Endodermal cell (in vitro differentiated cells): ENCODE data around the gene CASP6. TPM values are rescaled to one million over a fixed set of nuclear protein-coding genes. Genes with fewer than 3 reads are reported as not detected.
A peak's percentile ranks its signal among the peaks of the same experiment; 100 is the strongest.

Source experiments
- DNase-seq: peaks from one replicate; pipeline ENCODE4 v3.0.0-alpha.2; 2017
- H3K27ac ChIP-seq: 2 replicates; pipeline ENCODE4 v1.5.1; 2013; ENCODE audit warnings: mild to moderate bottlenecking, low read depth, low read length, moderate library complexity
- H3K27me3 ChIP-seq: 2 replicates; pipeline ENCODE4 v1.6.1; 2013; ENCODE audit warnings: mild to moderate bottlenecking, low read length, moderate library complexity; ENCODE audit not compliant: insufficient read depth, control insufficient read depth, poor library complexity, severe bottlenecking
- H3K36me3 ChIP-seq: 2 replicates; pipeline ENCODE4 v1.7.0; 2013; ENCODE audit warnings: mild to moderate bottlenecking, low read length, moderate library complexity; ENCODE audit not compliant: control insufficient read depth, insufficient read depth
- H3K4me1 ChIP-seq: one replicate; pipeline ENCODE4 v1.7.0; 2013; ENCODE audit warnings: low read length; ENCODE audit not compliant: control insufficient read depth, insufficient read depth
- H3K4me3 ChIP-seq: 2 replicates; pipeline ENCODE4 v1.5.1; 2013; ENCODE audit warnings: mild to moderate bottlenecking, low read length, moderate library complexity
- H3K9ac ChIP-seq: 2 replicates; pipeline ENCODE4 v1.6.1; 2013; ENCODE audit warnings: mild to moderate bottlenecking, low read length, moderate library complexity; ENCODE audit not compliant: poor library complexity, severe bottlenecking; ENCODE audit errors: extremely low read depth
- H3K9me3 ChIP-seq: 2 replicates; pipeline ENCODE4 v1.6.1; 2013; ENCODE audit warnings: mild to moderate bottlenecking, low read length, moderate library complexity; ENCODE audit not compliant: control insufficient read depth
- H3K27ac Mint-ChIP-seq: 2 replicates; pipeline ENCODE4 v1.8.0; 2020; ENCODE audit warnings: mixed read lengths
- H3K27me3 Mint-ChIP-seq: 2 replicates; pipeline ENCODE4 v1.8.0; 2021; ENCODE audit warnings: mild to moderate bottlenecking, mixed read lengths; ENCODE audit not compliant: insufficient read depth
- H3K36me3 Mint-ChIP-seq: 2 replicates; pipeline ENCODE4 v1.8.0; 2020; ENCODE audit warnings: low read depth, mixed read lengths
- H3K4me1 Mint-ChIP-seq: 2 replicates; pipeline ENCODE4 v1.8.0; 2020; ENCODE audit warnings: mixed read lengths
- H3K4me3 Mint-ChIP-seq: 2 replicates; pipeline ENCODE4 v1.8.0; 2020; ENCODE audit warnings: mild to moderate bottlenecking, moderate library complexity, mixed read lengths
- H3K9me3 Mint-ChIP-seq: 2 replicates; pipeline ENCODE4 v1.8.0; 2020; ENCODE audit warnings: mild to moderate bottlenecking, mixed read lengths
- CTCF ChIP-seq: fragments of 200-600 bp; sonication (generic); conservative IDR thresholded peaks from 2 replicates; pipeline ENCODE4 v1.5.0; 2021; ENCODE audit warnings: antibody characterized with exemption, mild to moderate bottlenecking
- WGBS, 2 experiments: methylation state at CpG; one replicate each; pipeline versions ENCODE4 v1.1.5 to v1.1.7; 2013; ENCODE audit warnings: missing lambda C conversion rate in 2 of 2, mixed read lengths in 1 of 2; ENCODE audit not compliant: insufficient coverage in 1 of 2, insufficient read length in 1 of 2; 5-methylcytosine and 5-hydroxymethylcytosine counted together
- total RNA-seq, 2 donors: library from RNA; stranded (reverse); fragmentation: NEBNext Ultra II Directional in 1 of 2; extraction: Animal tissue kit (Norgen Biotek cat#: 25700) in 1 of 2; gene quantifications; 2 replicates in 1 of 2; 3 replicates in 1 of 2; pipeline ENCODE4 v1.2.1, GENCODE V29; 2021

CASP6 gene
- total RNA-seq, 2 donors from 2014 or later = 20.9 to 21.8 TPM

DNA sequence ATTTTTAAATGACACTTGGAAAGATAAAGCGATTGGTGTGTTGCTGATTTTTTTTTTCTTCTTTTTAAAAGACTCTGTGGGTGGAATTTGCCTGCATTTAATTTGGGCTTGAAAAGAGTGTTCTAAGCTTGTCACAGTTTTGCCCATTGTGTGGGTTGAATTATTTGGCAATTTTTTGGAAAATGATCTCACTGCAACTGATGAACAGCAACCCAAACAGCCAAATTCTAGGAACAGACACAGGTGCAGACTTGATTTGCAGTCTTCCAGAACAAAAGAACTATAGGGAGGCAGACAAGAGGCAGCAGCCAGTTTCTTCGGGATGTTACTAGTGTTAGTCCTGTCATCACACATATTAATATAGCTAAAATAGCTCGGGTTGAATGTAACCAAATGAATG, 40.5 kb downstream of the CASP6 start:
- no peak overlapping the region for H3K4me3 ChIP-seq

GRCh38 chr4:109662116-109662515, 41.1 kb downstream of the CASP6 start:
- Mint-ChIP-seq H3K27ac (no peak overlapping the region), H3K4me1 (no peaks in the 10 kb centered on the region), H3K9me3 (no peaks in the 10 kb centered on the region), H3K36me3 (no peaks in the 10 kb centered on the region), H3K27me3 (no peaks in the 10 kb centered on the region), H3K4me3 (no peak overlapping the region)
- Histone ChIP-seq H3K27me3 (no peaks in the 10 kb centered on the region), H3K36me3 (no peaks in the 10 kb centered on the region), H3K4me3 (no peak overlapping the region), H3K9ac (no peak overlapping the region), H3K9me3 (no peaks in the 10 kb centered on the region), H3K4me1 (no peaks in the 10 kb centered on the region), H3K27ac (no peak overlapping the region)
- no peak for TF ChIP-seq CTCF
- DNase-seq = no peak
- WGBS, 2 experiments = 83 to 90% methylated on average over 2 of the region's 2 CpGs

More for the DNA sequence above, 40.5 kb downstream of the CASP6 start:
- H3K4me1 Mint-ChIP-seq = no peaks in the 10 kb centered on the region
- H3K9me3 Mint-ChIP-seq = no peaks in the 10 kb centered on the region
- no peaks in the 10 kb centered on the region for H3K4me1 ChIP-seq
- H3K36me3 Mint-ChIP-seq = no peaks in the 10 kb centered on the region
- no peaks in the 10 kb centered on the region for H3K27me3 ChIP-seq
- no peak overlapping the region for H3K9ac ChIP-seq
- no peak overlapping the region for H3K4me3 Mint-ChIP-seq
- H3K27ac Mint-ChIP-seq = no peak overlapping the region
- 56 to 73% methylated on average over 1 to 3 of the region's 3 CpGs for WGBS, 2 experiments
- no peak for DNase-seq
- no peaks in the 10 kb centered on the region for H3K27me3 Mint-ChIP-seq
- no peak overlapping the region for H3K27ac ChIP-seq
- no peaks in the 10 kb centered on the region for H3K9me3 ChIP-seq
- TF ChIP-seq CTCF = no peak
- no peaks in the 10 kb centered on the region for H3K36me3 ChIP-seq

- Histone ChIP-seq H3K27me3 (no peaks in the 10 kb centered on the region), H3K9me3 (no peaks in the 10 kb centered on the region), H3K36me3 (no peaks in the 10 kb centered on the region), H3K4me3 (no peak overlapping the region), H3K27ac (no peak overlapping the region), H3K4me1 (no peaks in the 10 kb centered on the region), H3K9ac (no peak overlapping the region)
- H3K4me3 Mint-ChIP-seq = no peak overlapping the region
- TF ChIP-seq CTCF = peak; percentile 17
- 89 to 100% methylated on average over 1 to 6 of the region's 6 CpGs for WGBS, 2 experiments
- no peak overlapping the region for H3K27ac Mint-ChIP-seq
- DNase-seq = no peak
- H3K27me3 Mint-ChIP-seq = no peaks in the 10 kb centered on the region
- no peaks in the 10 kb centered on the region for H3K9me3 Mint-ChIP-seq
- no peaks in the 10 kb centered on the region for H3K4me1 Mint-ChIP-seq
- no peaks in the 10 kb centered on the region for H3K36me3 Mint-ChIP-seq
Observed at GRCh38 chr4:109658871-109659410, 44.3 kb downstream of the CASP6 start.
